WTC11 (cell line): Measurements from ENCODE around the gene TACC2.

Source experiments
- FOXJ3 ChIP-seq: sonication (generic); formaldehyde crosslinking; IDR thresholded peaks from 2 replicates; pipeline ENCODE4 v1.9.0; 2021; ENCODE audit warnings: missing genetic modification reagents, mild to moderate bottlenecking, borderline replicate concordance
- NR2C2 ChIP-seq: sonication (generic); formaldehyde crosslinking; IDR thresholded peaks from 2 replicates; pipeline ENCODE4 v1.8.0; 2022; ENCODE audit warnings: mild to moderate bottlenecking, missing genetic modification reagents
- ZNF423 ChIP-seq: fragments of 250-450 bp; sonication (Bioruptor Pico); IDR thresholded peaks from 2 replicates; pipeline ENCODE4 v2.1.2; 2022; ENCODE audit warnings: mild to moderate bottlenecking, moderate library complexity
- TF ChIP-seq, protein P1 (sequence below): sonication (generic); formaldehyde crosslinking; IDR thresholded peaks from 2 replicates; pipeline ENCODE4 v1.8.1; 2023; ENCODE audit warnings: mild to moderate bottlenecking, missing genetic modification reagents
- TF ChIP-seq, protein P2 (sequence below): sonication (generic); formaldehyde crosslinking; IDR thresholded peaks from 2 replicates; pipeline ENCODE4 v1.8.0; 2023; ENCODE audit warnings: missing genetic modification reagents
- TF ChIP-seq, protein P3 (sequence below): sonication (generic); formaldehyde crosslinking; IDR thresholded peaks from 2 replicates; pipeline ENCODE4 v1.8.1; 2022; ENCODE audit warnings: low read depth, mild to moderate bottlenecking, moderate library complexity, missing genetic modification reagents, borderline replicate concordance
- TF ChIP-seq, protein P4 (sequence below): sonication (generic); formaldehyde crosslinking; IDR thresholded peaks from 2 replicates; pipeline ENCODE4 v1.8.1; 2023; ENCODE audit warnings: mild to moderate bottlenecking, missing genetic modification reagents, borderline replicate concordance
- TF ChIP-seq, protein P5 (sequence below): sonication (generic); formaldehyde crosslinking; IDR thresholded peaks from 2 replicates; pipeline ENCODE4 v1.8.0; 2022; ENCODE audit warnings: mild to moderate bottlenecking, missing genetic modification reagents
- TF ChIP-seq, protein P6 (sequence below): sonication (generic); formaldehyde crosslinking; conservative IDR thresholded peaks from 2 replicates; pipeline ENCODE4 v1.8.1; 2023; ENCODE audit warnings: mild to moderate bottlenecking, low read depth, missing genetic modification reagents, moderate library complexity
- TF ChIP-seq, protein P7 (sequence below): fragments of 200-600 bp; IDR thresholded peaks from 2 replicates; pipeline ENCODE4 v1.8.0; 2022; ENCODE audit warnings: antibody characterized with exemption

DNA sequence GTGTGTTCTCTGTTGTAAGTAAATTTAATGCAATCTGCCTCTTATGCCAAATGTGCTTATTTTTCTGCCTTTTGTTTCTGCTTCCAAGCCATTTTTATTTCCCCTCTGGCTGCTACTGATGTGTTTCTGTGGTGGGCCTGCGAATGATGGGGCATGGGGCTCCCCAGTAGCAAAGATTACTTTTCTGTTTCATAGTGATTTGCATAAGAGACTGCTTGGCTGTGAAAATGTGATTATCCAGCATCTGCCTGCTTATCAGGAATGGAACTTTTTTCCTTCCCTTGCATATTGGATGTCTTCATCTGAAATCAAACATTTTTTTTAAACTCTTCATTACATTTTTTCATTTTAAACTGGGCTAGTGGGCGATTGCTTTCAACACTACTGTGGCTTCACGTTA, 224.4 kb downstream of the TACC2 start:
- TF ChIP-seq, protein P1, sequence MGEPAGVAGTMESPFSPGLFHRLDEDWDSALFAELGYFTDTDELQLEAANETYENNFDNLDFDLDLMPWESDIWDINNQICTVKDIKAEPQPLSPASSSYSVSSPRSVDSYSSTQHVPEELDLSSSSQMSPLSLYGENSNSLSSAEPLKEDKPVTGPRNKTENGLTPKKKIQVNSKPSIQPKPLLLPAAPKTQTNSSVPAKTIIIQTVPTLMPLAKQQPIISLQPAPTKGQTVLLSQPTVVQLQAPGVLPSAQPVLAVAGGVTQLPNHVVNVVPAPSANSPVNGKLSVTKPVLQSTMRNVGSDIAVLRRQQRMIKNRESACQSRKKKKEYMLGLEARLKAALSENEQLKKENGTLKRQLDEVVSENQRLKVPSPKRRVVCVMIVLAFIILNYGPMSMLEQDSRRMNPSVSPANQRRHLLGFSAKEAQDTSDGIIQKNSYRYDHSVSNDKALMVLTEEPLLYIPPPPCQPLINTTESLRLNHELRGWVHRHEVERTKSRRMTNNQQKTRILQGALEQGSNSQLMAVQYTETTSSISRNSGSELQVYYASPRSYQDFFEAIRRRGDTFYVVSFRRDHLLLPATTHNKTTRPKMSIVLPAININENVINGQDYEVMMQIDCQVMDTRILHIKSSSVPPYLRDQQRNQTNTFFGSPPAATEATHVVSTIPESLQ (CRISPR knock-in tag) = no peak
- TF ChIP-seq, protein P2, sequence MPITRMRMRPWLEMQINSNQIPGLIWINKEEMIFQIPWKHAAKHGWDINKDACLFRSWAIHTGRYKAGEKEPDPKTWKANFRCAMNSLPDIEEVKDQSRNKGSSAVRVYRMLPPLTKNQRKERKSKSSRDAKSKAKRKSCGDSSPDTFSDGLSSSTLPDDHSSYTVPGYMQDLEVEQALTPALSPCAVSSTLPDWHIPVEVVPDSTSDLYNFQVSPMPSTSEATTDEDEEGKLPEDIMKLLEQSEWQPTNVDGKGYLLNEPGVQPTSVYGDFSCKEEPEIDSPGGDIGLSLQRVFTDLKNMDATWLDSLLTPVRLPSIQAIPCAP = no peak
- TF ChIP-seq NR2C2 (CRISPR knock-in tag) (no peak), ZNF423 (CRISPR knock-in tag) (no peak), FOXJ3 (no peak)
- TF ChIP-seq, protein P3, sequence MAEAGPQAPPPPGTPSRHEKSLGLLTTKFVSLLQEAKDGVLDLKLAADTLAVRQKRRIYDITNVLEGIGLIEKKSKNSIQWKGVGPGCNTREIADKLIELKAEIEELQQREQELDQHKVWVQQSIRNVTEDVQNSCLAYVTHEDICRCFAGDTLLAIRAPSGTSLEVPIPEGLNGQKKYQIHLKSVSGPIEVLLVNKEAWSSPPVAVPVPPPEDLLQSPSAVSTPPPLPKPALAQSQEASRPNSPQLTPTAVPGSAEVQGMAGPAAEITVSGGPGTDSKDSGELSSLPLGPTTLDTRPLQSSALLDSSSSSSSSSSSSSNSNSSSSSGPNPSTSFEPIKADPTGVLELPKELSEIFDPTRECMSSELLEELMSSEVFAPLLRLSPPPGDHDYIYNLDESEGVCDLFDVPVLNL (CRISPR knock-in tag) = no peak
- TF ChIP-seq, protein P4, sequence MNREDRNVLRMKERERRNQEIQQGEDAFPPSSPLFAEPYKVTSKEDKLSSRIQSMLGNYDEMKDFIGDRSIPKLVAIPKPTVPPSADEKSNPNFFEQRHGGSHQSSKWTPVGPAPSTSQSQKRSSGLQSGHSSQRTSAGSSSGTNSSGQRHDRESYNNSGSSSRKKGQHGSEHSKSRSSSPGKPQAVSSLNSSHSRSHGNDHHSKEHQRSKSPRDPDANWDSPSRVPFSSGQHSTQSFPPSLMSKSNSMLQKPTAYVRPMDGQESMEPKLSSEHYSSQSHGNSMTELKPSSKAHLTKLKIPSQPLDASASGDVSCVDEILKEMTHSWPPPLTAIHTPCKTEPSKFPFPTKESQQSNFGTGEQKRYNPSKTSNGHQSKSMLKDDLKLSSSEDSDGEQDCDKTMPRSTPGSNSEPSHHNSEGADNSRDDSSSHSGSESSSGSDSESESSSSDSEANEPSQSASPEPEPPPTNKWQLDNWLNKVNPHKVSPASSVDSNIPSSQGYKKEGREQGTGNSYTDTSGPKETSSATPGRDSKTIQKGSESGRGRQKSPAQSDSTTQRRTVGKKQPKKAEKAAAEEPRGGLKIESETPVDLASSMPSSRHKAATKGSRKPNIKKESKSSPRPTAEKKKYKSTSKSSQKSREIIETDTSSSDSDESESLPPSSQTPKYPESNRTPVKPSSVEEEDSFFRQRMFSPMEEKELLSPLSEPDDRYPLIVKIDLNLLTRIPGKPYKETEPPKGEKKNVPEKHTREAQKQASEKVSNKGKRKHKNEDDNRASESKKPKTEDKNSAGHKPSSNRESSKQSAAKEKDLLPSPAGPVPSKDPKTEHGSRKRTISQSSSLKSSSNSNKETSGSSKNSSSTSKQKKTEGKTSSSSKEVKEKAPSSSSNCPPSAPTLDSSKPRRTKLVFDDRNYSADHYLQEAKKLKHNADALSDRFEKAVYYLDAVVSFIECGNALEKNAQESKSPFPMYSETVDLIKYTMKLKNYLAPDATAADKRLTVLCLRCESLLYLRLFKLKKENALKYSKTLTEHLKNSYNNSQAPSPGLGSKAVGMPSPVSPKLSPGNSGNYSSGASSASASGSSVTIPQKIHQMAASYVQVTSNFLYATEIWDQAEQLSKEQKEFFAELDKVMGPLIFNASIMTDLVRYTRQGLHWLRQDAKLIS (CRISPR knock-in tag) = no peak
- TF ChIP-seq, protein P5, sequence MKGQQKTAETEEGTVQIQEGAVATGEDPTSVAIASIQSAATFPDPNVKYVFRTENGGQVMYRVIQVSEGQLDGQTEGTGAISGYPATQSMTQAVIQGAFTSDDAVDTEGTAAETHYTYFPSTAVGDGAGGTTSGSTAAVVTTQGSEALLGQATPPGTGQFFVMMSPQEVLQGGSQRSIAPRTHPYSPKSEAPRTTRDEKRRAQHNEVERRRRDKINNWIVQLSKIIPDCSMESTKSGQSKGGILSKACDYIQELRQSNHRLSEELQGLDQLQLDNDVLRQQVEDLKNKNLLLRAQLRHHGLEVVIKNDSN (CRISPR knock-in tag) = no peak
- TF ChIP-seq, protein P6, sequence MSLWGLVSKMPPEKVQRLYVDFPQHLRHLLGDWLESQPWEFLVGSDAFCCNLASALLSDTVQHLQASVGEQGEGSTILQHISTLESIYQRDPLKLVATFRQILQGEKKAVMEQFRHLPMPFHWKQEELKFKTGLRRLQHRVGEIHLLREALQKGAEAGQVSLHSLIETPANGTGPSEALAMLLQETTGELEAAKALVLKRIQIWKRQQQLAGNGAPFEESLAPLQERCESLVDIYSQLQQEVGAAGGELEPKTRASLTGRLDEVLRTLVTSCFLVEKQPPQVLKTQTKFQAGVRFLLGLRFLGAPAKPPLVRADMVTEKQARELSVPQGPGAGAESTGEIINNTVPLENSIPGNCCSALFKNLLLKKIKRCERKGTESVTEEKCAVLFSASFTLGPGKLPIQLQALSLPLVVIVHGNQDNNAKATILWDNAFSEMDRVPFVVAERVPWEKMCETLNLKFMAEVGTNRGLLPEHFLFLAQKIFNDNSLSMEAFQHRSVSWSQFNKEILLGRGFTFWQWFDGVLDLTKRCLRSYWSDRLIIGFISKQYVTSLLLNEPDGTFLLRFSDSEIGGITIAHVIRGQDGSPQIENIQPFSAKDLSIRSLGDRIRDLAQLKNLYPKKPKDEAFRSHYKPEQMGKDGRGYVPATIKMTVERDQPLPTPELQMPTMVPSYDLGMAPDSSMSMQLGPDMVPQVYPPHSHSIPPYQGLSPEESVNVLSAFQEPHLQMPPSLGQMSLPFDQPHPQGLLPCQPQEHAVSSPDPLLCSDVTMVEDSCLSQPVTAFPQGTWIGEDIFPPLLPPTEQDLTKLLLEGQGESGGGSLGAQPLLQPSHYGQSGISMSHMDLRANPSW (CRISPR knock-in tag) = no peak
- TF ChIP-seq, protein P7, sequence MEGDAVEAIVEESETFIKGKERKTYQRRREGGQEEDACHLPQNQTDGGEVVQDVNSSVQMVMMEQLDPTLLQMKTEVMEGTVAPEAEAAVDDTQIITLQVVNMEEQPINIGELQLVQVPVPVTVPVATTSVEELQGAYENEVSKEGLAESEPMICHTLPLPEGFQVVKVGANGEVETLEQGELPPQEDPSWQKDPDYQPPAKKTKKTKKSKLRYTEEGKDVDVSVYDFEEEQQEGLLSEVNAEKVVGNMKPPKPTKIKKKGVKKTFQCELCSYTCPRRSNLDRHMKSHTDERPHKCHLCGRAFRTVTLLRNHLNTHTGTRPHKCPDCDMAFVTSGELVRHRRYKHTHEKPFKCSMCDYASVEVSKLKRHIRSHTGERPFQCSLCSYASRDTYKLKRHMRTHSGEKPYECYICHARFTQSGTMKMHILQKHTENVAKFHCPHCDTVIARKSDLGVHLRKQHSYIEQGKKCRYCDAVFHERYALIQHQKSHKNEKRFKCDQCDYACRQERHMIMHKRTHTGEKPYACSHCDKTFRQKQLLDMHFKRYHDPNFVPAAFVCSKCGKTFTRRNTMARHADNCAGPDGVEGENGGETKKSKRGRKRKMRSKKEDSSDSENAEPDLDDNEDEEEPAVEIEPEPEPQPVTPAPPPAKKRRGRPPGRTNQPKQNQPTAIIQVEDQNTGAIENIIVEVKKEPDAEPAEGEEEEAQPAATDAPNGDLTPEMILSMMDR = no peak
